ENCODE data around the gene MAN1A1.

The MAN1A1 gene

GRCh38 chr6:119318176-119318575 is 31.4 kb downstream of the MAN1A1 start:
- in situ Hi-C loops (cut with MboI; ENCODE audit: low pct_unique_long_range_greater_than_20kb, low sequenced_read_pairs, unreplicated experiment): no loop called here
- DNase-seq (ENCODE audit: low spot score): no peak
- TF ChIP-seq CTCF (IDR thresholded peaks at IDR 0.05; ENCODE audit: extremely low read depth, insufficient read depth, missing control alignments): no peak

- DNase-seq (ENCODE audit: low spot score): no peak
- in situ Hi-C loops (cut with MboI; ENCODE audit: low pct_unique_long_range_greater_than_20kb, low sequenced_read_pairs, unreplicated experiment): no loop called here
- TF ChIP-seq CTCF (IDR thresholded peaks at IDR 0.05; ENCODE audit: extremely low read depth, insufficient read depth, missing control alignments): no peak
Observed at GRCh38 chr6:119317007-119317406, 32.6 kb downstream of the MAN1A1 start.

GRCh38 chr6:119314885-119315272 is 34.7 kb downstream of the MAN1A1 start:
- TF ChIP-seq CTCF (IDR thresholded peaks at IDR 0.05; ENCODE audit: extremely low read depth, insufficient read depth, missing control alignments): no peak
- in situ Hi-C loops (cut with MboI; ENCODE audit: low pct_unique_long_range_greater_than_20kb, low sequenced_read_pairs, unreplicated experiment): no loop called here
- no peak for DNase-seq (ENCODE audit: low spot score)

GRCh38 chr6:119313937-119314884 is 35.4 kb downstream of the MAN1A1 start:
- no peak for DNase-seq (ENCODE audit: low spot score)
- no peak for TF ChIP-seq CTCF (IDR thresholded peaks at IDR 0.05; ENCODE audit: extremely low read depth, insufficient read depth, missing control alignments)
- in situ Hi-C loops (cut with MboI; ENCODE audit: low pct_unique_long_range_greater_than_20kb, low sequenced_read_pairs, unreplicated experiment): no loop called here

GRCh38 chr6:119312875-119313338 is 36.7 kb downstream of the MAN1A1 start:
- in situ Hi-C loops (cut with MboI; ENCODE audit: low pct_unique_long_range_greater_than_20kb, low sequenced_read_pairs, unreplicated experiment): no loop called here
- DNase-seq (ENCODE audit: low spot score): no peak
- no peak for TF ChIP-seq CTCF (IDR thresholded peaks at IDR 0.05; ENCODE audit: extremely low read depth, insufficient read depth, missing control alignments)

GRCh38 chr6:119312441-119312840 is 37.1 kb downstream of the MAN1A1 start:
- no peak for DNase-seq (ENCODE audit: low spot score)
- in situ Hi-C loops (cut with MboI; ENCODE audit: low pct_unique_long_range_greater_than_20kb, low sequenced_read_pairs, unreplicated experiment): no loop called here
- TF ChIP-seq CTCF (IDR thresholded peaks at IDR 0.05; ENCODE audit: extremely low read depth, insufficient read depth, missing control alignments): no peak
